ENCODE data around the gene DYNLT5. TPM values are rescaled to one million over a fixed set of nuclear protein-coding genes. Genes with fewer than 3 reads are reported as not detected.
"Not testable (repeated sequence)": the region's sequence is repeated elsewhere in the genome, so short reads cannot be mapped to it uniquely, and the experiment has no call there.

Gene DYNLT5
- total RNA-seq, 2 donors from 2014 or later: 1.2 TPM; not detected in 1

DNA sequence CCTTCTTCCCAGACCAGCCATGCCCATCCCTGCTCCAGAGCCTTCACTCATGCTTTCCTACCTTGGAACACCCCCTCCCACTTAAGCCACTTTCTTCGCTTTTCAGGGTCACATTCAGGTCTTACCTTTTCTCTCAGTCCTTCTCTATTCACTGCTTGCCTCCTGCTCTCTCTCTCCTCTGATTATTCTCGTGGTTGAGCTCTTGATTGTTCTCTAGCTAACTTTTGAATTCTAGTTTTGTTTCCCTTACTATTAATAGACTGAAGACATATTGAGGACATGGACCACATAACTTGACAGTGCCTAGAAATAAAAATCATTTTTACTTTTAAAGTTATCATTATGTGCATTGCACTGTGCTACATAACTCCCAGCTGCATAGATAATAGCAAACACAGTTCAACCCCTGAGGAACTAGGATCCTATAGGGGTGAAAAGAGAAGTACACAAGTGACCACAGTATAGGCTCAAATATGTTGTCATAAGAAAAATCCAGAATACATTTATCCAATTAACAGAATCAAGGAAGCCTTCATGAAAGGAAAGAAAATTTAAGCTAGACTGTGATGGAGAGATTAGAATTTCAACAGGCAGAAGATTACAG is 27.3 kb downstream of the DYNLT5 start:
- Histone ChIP-seq H3K9me3 (no peaks in the 10 kb centered on the region), H3K4me3 (no peak overlapping the region), H3K36me3 (no peaks in the 10 kb centered on the region), H3K27ac (no peak overlapping the region), H3K4me1 (replicated peaks) (no peaks in the 10 kb centered on the region), H3K27me3 (replicated peaks; ENCODE audit: insufficient read depth) (no peaks in the 10 kb centered on the region)
- TF ChIP-seq POLR2A (IDR thresholded peaks at IDR 0.05) (no peak), POLR2AphosphoS5 (IDR thresholded peaks at IDR 0.05) (no peak)
- TF ChIP-seq, protein P1, sequence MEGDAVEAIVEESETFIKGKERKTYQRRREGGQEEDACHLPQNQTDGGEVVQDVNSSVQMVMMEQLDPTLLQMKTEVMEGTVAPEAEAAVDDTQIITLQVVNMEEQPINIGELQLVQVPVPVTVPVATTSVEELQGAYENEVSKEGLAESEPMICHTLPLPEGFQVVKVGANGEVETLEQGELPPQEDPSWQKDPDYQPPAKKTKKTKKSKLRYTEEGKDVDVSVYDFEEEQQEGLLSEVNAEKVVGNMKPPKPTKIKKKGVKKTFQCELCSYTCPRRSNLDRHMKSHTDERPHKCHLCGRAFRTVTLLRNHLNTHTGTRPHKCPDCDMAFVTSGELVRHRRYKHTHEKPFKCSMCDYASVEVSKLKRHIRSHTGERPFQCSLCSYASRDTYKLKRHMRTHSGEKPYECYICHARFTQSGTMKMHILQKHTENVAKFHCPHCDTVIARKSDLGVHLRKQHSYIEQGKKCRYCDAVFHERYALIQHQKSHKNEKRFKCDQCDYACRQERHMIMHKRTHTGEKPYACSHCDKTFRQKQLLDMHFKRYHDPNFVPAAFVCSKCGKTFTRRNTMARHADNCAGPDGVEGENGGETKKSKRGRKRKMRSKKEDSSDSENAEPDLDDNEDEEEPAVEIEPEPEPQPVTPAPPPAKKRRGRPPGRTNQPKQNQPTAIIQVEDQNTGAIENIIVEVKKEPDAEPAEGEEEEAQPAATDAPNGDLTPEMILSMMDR (IDR thresholded peaks at IDR 0.05): no peak
- intact Hi-C loops (cut with DNase I): no loop called here
- DNase-seq (ENCODE audit: low spot score): no peak
- 89% methylated on average over 2 of the region's 2 CpGs for WGBS

DNA sequence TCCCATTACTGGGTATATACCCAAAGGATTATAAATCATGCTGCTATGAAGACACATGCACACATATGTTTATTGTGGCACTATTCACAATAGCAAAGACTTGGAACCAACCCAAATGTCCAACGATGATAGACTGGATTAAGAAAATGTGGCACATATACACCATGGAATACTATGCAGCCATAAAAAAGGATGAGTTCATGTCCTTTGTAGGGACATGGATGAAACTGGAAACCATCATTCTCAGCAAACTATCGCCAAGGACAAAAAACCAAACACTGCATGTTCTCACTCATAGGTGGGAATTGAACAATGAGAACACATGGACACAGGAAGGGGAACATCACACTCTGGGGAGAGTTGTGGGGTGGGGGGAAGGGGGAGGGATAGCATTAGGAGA is 33.5 kb downstream of the DYNLT5 start:
- H3K36me3 ChIP-seq; intact Hi-C loops (cut with DNase I); H3K9me3 ChIP-seq; DNase-seq (ENCODE audit: low spot score); H3K27me3 ChIP-seq (replicated peaks; ENCODE audit: insufficient read depth); H3K4me1 ChIP-seq (replicated peaks); H3K27ac ChIP-seq; H3K4me3 ChIP-seq: not testable (repeated sequence)
- 94% methylated on average over 2 of the region's 2 CpGs for WGBS

DNA sequence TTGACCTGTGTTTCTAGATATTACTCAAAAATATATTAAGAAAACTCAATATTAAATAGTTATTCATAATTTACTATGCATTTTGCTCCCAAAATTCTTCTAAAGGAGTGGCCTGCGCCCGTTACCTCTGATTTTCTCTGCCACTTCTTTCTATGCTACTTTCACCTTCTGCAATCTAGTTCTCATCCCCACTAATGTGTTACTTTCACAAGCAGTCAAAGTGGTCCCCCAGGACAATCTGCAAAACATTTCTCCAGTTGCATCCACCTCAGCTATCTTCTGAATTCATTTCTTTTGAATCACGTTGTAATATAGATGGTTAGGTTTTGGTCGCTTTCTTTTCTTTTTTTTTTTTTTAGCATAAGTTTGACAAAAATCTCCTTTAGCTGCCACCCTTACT is 35.4 kb downstream of the DYNLT5 start:
- no peak for TF ChIP-seq POLR2A (IDR thresholded peaks at IDR 0.05)
- no peak for TF ChIP-seq POLR2AphosphoS5 (IDR thresholded peaks at IDR 0.05)
- TF ChIP-seq, protein P1 (IDR thresholded peaks at IDR 0.05): no peak
- WGBS: 84% methylated on average over 4 of the region's 4 CpGs
- intact Hi-C loops (cut with DNase I): no loop called here

DNA sequence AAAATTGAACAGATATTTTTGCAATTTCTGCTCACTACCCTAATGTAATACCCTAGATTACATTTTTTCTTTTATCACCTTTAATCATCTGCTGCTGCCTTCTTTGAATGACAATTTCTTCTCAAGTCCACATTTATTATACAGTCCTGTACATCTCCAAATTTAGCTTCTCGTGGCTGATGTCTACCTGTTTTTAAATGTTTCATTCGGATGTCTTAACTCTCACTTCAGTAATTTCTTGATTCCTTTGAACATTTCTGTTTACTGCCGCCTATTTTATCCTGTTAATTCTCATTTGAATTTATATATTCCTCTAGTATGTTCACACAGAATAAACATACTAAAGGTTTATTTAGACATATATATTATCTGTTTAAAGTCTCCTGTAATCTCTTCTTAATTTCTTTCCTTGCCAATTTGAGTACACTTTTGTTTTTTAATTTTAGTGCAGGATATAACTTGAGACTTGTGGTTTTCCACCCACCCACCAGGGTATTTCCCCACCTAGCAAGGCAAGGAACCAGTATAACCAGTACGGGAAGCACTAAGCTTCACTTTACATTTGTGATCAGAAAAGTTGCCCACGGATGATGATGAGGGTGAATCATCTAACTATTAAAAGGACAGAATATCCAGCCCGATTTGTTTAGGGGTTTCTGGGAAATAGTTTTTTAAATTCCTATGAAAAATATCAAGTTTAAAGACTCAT is 36.1 kb downstream of the DYNLT5 start:
- no peak for DNase-seq (ENCODE audit: low spot score)
- Histone ChIP-seq H3K27me3 (replicated peaks; ENCODE audit: insufficient read depth) (no peaks in the 10 kb centered on the region), H3K4me3 (no peak overlapping the region), H3K4me1 (replicated peaks) (no peaks in the 10 kb centered on the region), H3K36me3 (no peaks in the 10 kb centered on the region), H3K27ac (no peak overlapping the region), H3K9me3 (no peaks in the 10 kb centered on the region)
- WGBS: 48% methylated on average over 6 of the region's 6 CpGs
- intact Hi-C loops (cut with DNase I): no loop called here
- no peak for TF ChIP-seq POLR2AphosphoS5 (IDR thresholded peaks at IDR 0.05)
- no peak for TF ChIP-seq POLR2A (IDR thresholded peaks at IDR 0.05)
- TF ChIP-seq, protein P1 (IDR thresholded peaks at IDR 0.05): no peak

More for the DNA sequence above, 35.4 kb downstream of the DYNLT5 start:
- Histone ChIP-seq H3K4me1 (replicated peaks) (no peaks in the 10 kb centered on the region), H3K27ac (no peak overlapping the region), H3K36me3 (no peaks in the 10 kb centered on the region), H3K9me3 (no peaks in the 10 kb centered on the region), H3K27me3 (replicated peaks; ENCODE audit: insufficient read depth) (no peaks in the 10 kb centered on the region), H3K4me3 (no peak overlapping the region)
- DNase-seq (ENCODE audit: low spot score): no peak

DNA sequence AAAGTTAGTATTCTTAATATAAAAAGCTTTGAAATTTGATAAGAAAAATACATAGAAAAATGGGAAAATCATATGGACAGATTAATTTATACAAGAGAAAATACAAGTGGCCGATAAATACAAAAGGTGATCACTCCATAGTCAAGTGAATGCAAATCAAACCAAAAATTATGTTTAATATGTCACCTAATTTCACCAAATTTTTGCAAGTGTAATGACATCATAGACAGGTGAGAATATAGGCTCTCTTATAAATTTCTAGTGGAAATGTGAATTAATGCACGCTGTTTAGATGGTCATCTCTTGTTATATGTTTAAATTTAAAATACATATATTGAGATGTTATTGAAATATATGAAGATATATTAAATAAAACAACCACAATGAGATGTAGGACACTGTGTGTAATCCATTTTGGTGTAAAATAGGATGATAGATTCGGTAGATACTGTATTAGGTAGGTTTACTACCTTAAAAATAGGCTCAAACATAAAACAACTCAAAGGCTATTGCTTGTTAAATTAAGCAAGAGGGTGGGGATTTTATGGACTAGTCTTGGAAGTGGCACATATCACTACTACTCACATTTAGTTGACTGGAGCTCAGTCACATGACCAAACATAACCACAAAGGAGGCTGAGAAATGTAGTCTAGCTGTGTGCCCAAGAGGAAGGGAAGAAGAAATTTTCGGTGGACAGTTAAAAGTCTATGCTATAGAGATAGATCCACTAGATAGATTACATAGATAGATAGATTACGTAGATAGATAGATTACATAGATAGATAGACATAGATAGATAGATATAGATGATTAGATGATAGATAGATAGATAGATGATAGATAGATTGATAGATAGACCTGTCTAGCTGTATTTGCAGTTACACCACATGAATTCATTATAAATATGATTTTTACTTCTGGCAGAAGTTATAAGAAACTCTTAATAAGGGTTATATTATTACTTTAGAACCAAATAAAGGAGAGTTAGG is 39.7 kb downstream of the DYNLT5 start:
- TF ChIP-seq, protein P1 (IDR thresholded peaks at IDR 0.05): no peak
- TF ChIP-seq POLR2A (IDR thresholded peaks at IDR 0.05): no peak
- no peak for TF ChIP-seq POLR2AphosphoS5 (IDR thresholded peaks at IDR 0.05)
- Histone ChIP-seq H3K27me3 (replicated peaks; ENCODE audit: insufficient read depth) (no peaks in the 10 kb centered on the region), H3K27ac (no peak overlapping the region), H3K4me3 (no peak overlapping the region), H3K4me1 (replicated peaks) (no peaks in the 10 kb centered on the region), H3K9me3 (no peaks in the 10 kb centered on the region), H3K36me3 (no peaks in the 10 kb centered on the region)
- no peak for DNase-seq (ENCODE audit: low spot score)
- 83% methylated on average over 5 of the region's 5 CpGs for WGBS
- intact Hi-C loops (cut with DNase I): no loop called here

DNA sequence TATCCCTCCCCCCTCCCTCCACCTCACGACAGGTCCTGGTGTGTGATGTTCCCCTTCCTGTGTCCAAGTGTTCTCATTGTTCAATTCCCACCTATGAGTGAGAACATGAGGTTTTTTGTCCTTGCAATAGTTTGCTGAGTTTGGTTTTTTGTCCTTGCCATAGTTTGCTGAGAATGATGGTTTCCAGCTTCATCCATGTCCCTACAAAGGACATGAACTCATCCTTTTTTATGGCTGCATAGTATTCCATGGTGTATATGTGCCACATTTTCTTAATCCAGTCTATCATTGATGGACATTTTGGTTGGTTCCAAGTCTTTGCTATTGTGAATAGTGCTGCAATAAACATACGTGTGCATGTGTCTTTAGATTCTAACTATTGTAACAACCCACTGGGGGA is 43.6 kb downstream of the DYNLT5 start:
- H3K27me3 ChIP-seq (replicated peaks; ENCODE audit: insufficient read depth); H3K4me3 ChIP-seq; DNase-seq (ENCODE audit: low spot score); H3K4me1 ChIP-seq (replicated peaks); H3K9me3 ChIP-seq; H3K36me3 ChIP-seq; H3K27ac ChIP-seq; intact Hi-C loops (cut with DNase I): not testable (repeated sequence)
- 83% methylated on average over 2 of the region's 2 CpGs for WGBS
